B cell (primary cell): Measurements from ENCODE around the gene BRSK1. TPM values are rescaled to one million over a fixed set of nuclear protein-coding genes. Genes with fewer than 3 reads are reported as not detected.

Source experiments
- ATAC-seq: fragments of 200-7000 bp; cut with Tn5 transposase; one replicate; pipeline ENCODE4 v1.10.0; 2021; ENCODE audit warnings: low read depth, mild to moderate bottlenecking, moderate number of reproducible peaks, moderate library complexity
- CTCF ChIA-PET: fragments of 350-600 bp; sonication (Branson Sonifier 250); formaldehyde crosslinking; loops from one replicate; lab custom pipeline; 2021; ENCODE audit warnings: antibody characterized with exemption, inconsistent platforms; lab: Charles Lee
- POLR2A ChIA-PET: fragments of 350-600 bp; sonication (Branson Sonifier 250); formaldehyde crosslinking; loops from one replicate; lab custom pipeline; 2021; ENCODE audit warnings: antibody characterized with exemption; lab: Charles Lee
- DNase-seq: peaks from one replicate; pipeline ENCODE4 v3.0.0; 2013
- H2AFZ ChIP-seq: 2 replicates; pipeline ENCODE4 v1.6.1; 2012; ENCODE audit warnings: mild to moderate bottlenecking, low read depth, low read length; ENCODE audit not compliant: insufficient read depth, poor library complexity, severe bottlenecking
- H3K27ac ChIP-seq, 2 donors: 1 replicate in 1 of 2; 2 replicates in 1 of 2; pipeline ENCODE4 v1.5.1; 2012 to 2013; ENCODE audit warnings: low read length in 2 of 2, mild to moderate bottlenecking in 2 of 2, moderate library complexity in 1 of 2
- H3K27me3 ChIP-seq, 4 experiments: fragments of 200-600 bp in 1 of 4; sonication (generic) in 1 of 4; replicated peaks in 1 of 4; 1 replicate in 2 of 4; 2 replicates in 2 of 4; pipeline versions ENCODE4 v1.6.1 to v1.7.0; 2013 to 2016; ENCODE audit warnings: low read length in 3 of 4, mild to moderate bottlenecking in 2 of 4, mixed read lengths in 1 of 4, moderate library complexity in 1 of 4; ENCODE audit not compliant: insufficient read depth in 4 of 4, control insufficient read depth in 3 of 4; ENCODE audit errors: control extremely low read depth in 1 of 4
- H3K36me3 ChIP-seq, 2 experiments: replicated peaks in 1 of 2; 1 replicate in 1 of 2; 2 replicates in 1 of 2; pipeline versions ENCODE4 v1.6.1 to v1.7.1; 2013; ENCODE audit warnings: low read length in 1 of 2; ENCODE audit not compliant: insufficient read depth in 2 of 2, control insufficient read depth in 1 of 2; ENCODE audit errors: control extremely low read depth in 1 of 2, extremely low read depth in 1 of 2
- H3K4me1 ChIP-seq, 2 donors: fragments of 200-600 bp in 1 of 2; sonication (generic) in 1 of 2; 1 replicate in 1 of 2; 2 replicates in 1 of 2; pipeline versions ENCODE4 v1.5.1 to v1.6.1; 2013 to 2017; ENCODE audit warnings: low read length in 2 of 2; ENCODE audit not compliant: control insufficient read depth in 2 of 2, insufficient read depth in 2 of 2
- H3K4me2 ChIP-seq: replicated peaks from 2 replicates; pipeline ENCODE3; 2012; ENCODE audit warnings: mild to moderate bottlenecking, low read depth, low read length; ENCODE audit not compliant: poor library complexity, severe bottlenecking
- H3K4me3 ChIP-seq, 5 experiments: fragments of 200-600 bp in 1 of 5; sonication (generic) in 1 of 5; 1 replicate in 3 of 5; 2 replicates in 2 of 5; pipeline versions ENCODE4 v1.5.1 to v1.7.0; 2011 to 2016; ENCODE audit warnings: low read length in 4 of 5, mild to moderate bottlenecking in 4 of 5, low read depth in 2 of 5, control low read depth in 1 of 5, moderate library complexity in 1 of 5; ENCODE audit not compliant: insufficient read depth in 1 of 5; ENCODE audit errors: control extremely low read depth in 1 of 5, extremely low read depth in 1 of 5
- H3K79me2 ChIP-seq: fragments of 200-600 bp; sonication (generic); one replicate; pipeline ENCODE4 v1.6.0; 2016; ENCODE audit warnings: low read length; ENCODE audit not compliant: control insufficient read depth, insufficient read depth
- H3K9ac ChIP-seq: fragments of 200-600 bp; sonication (generic); 2 replicates; pipeline ENCODE4 v1.6.1; 2017; ENCODE audit warnings: mild to moderate bottlenecking, low read length, moderate library complexity
- H3K9me3 ChIP-seq, 3 donors: one replicate each; pipeline versions ENCODE4 v1.6.1 to v1.7.1; 2013; ENCODE audit warnings: low read length in 2 of 3; ENCODE audit not compliant: control insufficient read depth in 2 of 3, insufficient read depth in 1 of 3; ENCODE audit errors: control extremely low read depth in 1 of 3
- H4K20me1 ChIP-seq: 2 replicates; pipeline ENCODE4 v1.6.0; 2012; ENCODE audit warnings: mild to moderate bottlenecking, low read length; ENCODE audit not compliant: insufficient read depth, control insufficient read depth, poor library complexity, severe bottlenecking
- H3K27ac Mint-ChIP-seq: one replicate; pipeline ENCODE4 v1.8.0; 2021; ENCODE audit warnings: mixed read lengths
- H3K27me3 Mint-ChIP-seq: one replicate; pipeline ENCODE4 v1.8.0; 2021; ENCODE audit warnings: mixed read lengths
- H3K4me1 Mint-ChIP-seq: one replicate; pipeline ENCODE4 v1.8.0; 2021; ENCODE audit warnings: mixed read lengths
- H3K4me3 Mint-ChIP-seq: one replicate; pipeline ENCODE4 v1.8.0; 2021; ENCODE audit warnings: mixed read lengths
- H3K9me3 Mint-ChIP-seq: one replicate; pipeline ENCODE4 v1.8.0; 2022; ENCODE audit warnings: mixed read lengths; ENCODE audit not compliant: insufficient read depth
- CTCF ChIP-seq: fragments of 200-600 bp; IDR thresholded peaks from one replicate; pipeline ENCODE4 v1.8.0; 2022; ENCODE audit warnings: antibody characterized with exemption, mild to moderate bottlenecking
- EZH2 ChIP-seq: IDR thresholded peaks from 2 replicates; pipeline ENCODE4 v1.6.1; 2012; ENCODE audit warnings: borderline replicate concordance, low read depth, mild to moderate bottlenecking, moderate library complexity, low read length; ENCODE audit not compliant: insufficient read depth, poor library complexity, severe bottlenecking
- WGBS: methylation state at CpG from one replicate; pipeline ENCODE4 v1.1.5; 2013; ENCODE audit warnings: missing lambda C conversion rate; ENCODE audit not compliant: insufficient coverage; 5-methylcytosine and 5-hydroxymethylcytosine counted together
- intact Hi-C: fragments of 100-400 bp; cut with micrococcal nuclease; formaldehyde crosslinking; loops from one replicate; pipeline ENCODE4 v1.10.0; 2022
- polyA plus RNA-seq: library from polyadenylated mRNA; depleted of rRNA; stranded (reverse); fragments of >200 nt; gene quantifications from 2 replicates; pipeline ENCODE4 v1.2.3, GENCODE V29; 2012
- total RNA-seq, 2 donors: library from RNA; stranded (reverse); fragments of 120-200 nt in 1 of 2; gene quantifications; 1 replicate in 1 of 2; 2 replicates in 1 of 2; pipeline versions ENCODE4 v1.2.3 to v1.2.4, GENCODE V29; 2013 to 2022

BRSK1 gene
- total and polyA plus RNA-seq, 2 donors (not counting 1 experiment from before 2014, with no cell fraction given) = 0.94 to 1.4 TPM

DNA sequence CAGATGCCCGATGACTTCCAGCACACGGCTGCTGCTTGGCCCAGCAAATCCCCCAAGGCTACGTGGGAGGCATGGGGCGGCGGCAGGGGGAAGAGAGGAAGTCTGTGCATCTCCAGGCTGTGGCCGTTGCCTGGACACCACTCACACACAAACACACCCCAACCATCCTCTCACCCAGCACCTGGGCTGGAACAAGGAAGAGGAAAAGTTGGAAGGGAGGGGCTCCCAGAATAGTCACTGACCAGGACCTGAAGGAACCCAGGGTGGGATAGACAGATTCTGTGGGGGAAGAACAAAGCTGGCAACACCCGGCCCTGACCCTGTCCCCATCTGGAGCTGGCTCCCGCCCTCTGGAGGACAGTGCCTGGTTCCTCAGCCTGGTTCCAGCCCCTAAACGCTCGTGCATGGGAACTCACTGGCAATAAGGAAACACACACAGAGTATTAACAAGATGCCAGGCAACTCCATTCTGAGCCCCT, 36.1 kb upstream of the BRSK1 start:
- no peak overlapping the region for H3K4me3 ChIP-seq
- 53% methylated on average over 4 of the region's 10 CpGs for WGBS
- Mint-ChIP-seq H3K27me3 (no peaks in the 10 kb centered on the region), H3K4me3 (no peak overlapping the region), H3K9me3 (no peaks in the 10 kb centered on the region), H3K27ac (peak overlapping the region; percentile 46), H3K4me1 (peaks cover 49% of the 10 kb centered on the region)
- peaks cover 0 to 64% of the 10 kb centered on the region in 2 experiments for H3K36me3 ChIP-seq
- intact Hi-C loops = no loop called here
- no peak for DNase-seq
- peaks cover 100% of the 10 kb centered on the region for H3K79me2 ChIP-seq
- TF ChIP-seq CTCF (no peak), EZH2 (no peak)
- ChIA-PET POLR2A (no interaction called here), CTCF (interaction anchor here (1.0 kb wide), 1 partner anchor 10 kb away, joined by 3 read pairs; no protein-coding TSS in a partner anchor)
- H3K4me1 ChIP-seq = peaks cover 54 to 60% of the 10 kb centered on the region in 2 donors
- H4K20me1 ChIP-seq = peaks cover 95% of the 10 kb centered on the region
- H2AFZ ChIP-seq = no peak overlapping the region
- H3K27ac ChIP-seq = peak overlapping the region in 1 of 2 donors; percentile 45
- no peaks in the 10 kb centered on the region for H3K27me3 ChIP-seq
- no peaks in the 10 kb centered on the region for H3K9me3 ChIP-seq
- no peak overlapping the region for H3K9ac ChIP-seq
- ATAC-seq = no peak
- H3K4me2 ChIP-seq = peak overlapping the region; percentile 31

GRCh38 chr19:55248166-55248675, 35.6 kb upstream of the BRSK1 start:
- Histone ChIP-seq H3K27ac (no peak overlapping the region), H3K27me3 (no peaks in the 10 kb centered on the region), H3K9me3 (no peaks in the 10 kb centered on the region), H3K4me1 (peaks cover 60 to 66% of the 10 kb centered on the region in 2 donors), H3K36me3 (peaks cover 0 to 60% of the 10 kb centered on the region in 2 experiments), H3K9ac (no peak overlapping the region), H3K79me2 (peaks cover 100% of the 10 kb centered on the region), H2AFZ (no peak overlapping the region), H3K4me3 (no peak overlapping the region), H3K4me2 (peak overlapping the region; percentile 31), H4K20me1 (peaks cover 95% of the 10 kb centered on the region)
- intact Hi-C loops = no loop called here
- Mint-ChIP-seq H3K9me3 (no peaks in the 10 kb centered on the region), H3K27me3 (no peaks in the 10 kb centered on the region), H3K27ac (peak overlapping the region; percentile 46), H3K4me1 (peaks cover 54% of the 10 kb centered on the region), H3K4me3 (no peak overlapping the region)
- DNase-seq (no peak), ATAC-seq (no peak)
- ChIA-PET CTCF (interaction anchor here (1.0 kb wide), 1 partner anchor 9 kb away, joined by 3 read pairs; no protein-coding TSS in a partner anchor), POLR2A (no interaction called here)
- 91% methylated on average over 10 of the region's 10 CpGs for WGBS
- TF ChIP-seq CTCF (no peak), EZH2 (no peak)
